Stimulated activated CD8-positive, alpha-beta memory T cell treated with anti-CD3 and anti-CD28 coated beads, Interleukin-7, amount 100 ng/mL, for 4 hours (primary cell): ENCODE results near the gene CYP19A1.

Experiments
- DNase-seq, 2 donors: peaks; one replicate each; pipeline ENCODE4 v3.0.0-alpha.2; 2020; ENCODE audit warnings: low read depth in 2 of 2

CYP19A1 gene

GRCh38 chr15:51338496-51338895 is at the start of gene CYP19A1:
TSS of gene CYP19A1 (minus strand) at chr15:51338596. CDS start at chr15:51242912, 95,684 bp downstream.
- no peak for DNase-seq

GRCh38 chr15:51387699-51388041 is 49.3 kb upstream of the CYP19A1 start:
- DNase-seq: no peak

- no peak for DNase-seq
Measured at GRCh38 chr15:51386960-51387698, 48.7 kb upstream of the CYP19A1 start.

- DNase-seq: no peak
Measured at GRCh38 chr15:51386486-51386885, 48.1 kb upstream of the CYP19A1 start.

GRCh38 chr15:51386029-51386428 is 47.6 kb upstream of the CYP19A1 start:
- no peak for DNase-seq

- DNase-seq: no peak
Measured at GRCh38 chr15:51382787-51383186, 44.4 kb upstream of the CYP19A1 start.

GRCh38 chr15:51380999-51381806 is 42.8 kb upstream of the CYP19A1 start:
- no peak for DNase-seq

- no peak for DNase-seq
Measured at GRCh38 chr15:51379390-51379789, 41.0 kb upstream of the CYP19A1 start.

- no peak for DNase-seq
Measured at GRCh38 chr15:51378406-51378805, 40.0 kb upstream of the CYP19A1 start.

GRCh38 chr15:51377038-51377786 is 38.8 kb upstream of the CYP19A1 start:
- no peak for DNase-seq

- DNase-seq: no peak
Measured at GRCh38 chr15:51375966-51376640, 37.7 kb upstream of the CYP19A1 start.

GRCh38 chr15:51374131-51374530 is 35.7 kb upstream of the CYP19A1 start:
- DNase-seq: no peak

GRCh38 chr15:51371266-51371665 is 32.9 kb upstream of the CYP19A1 start:
- DNase-seq: no peak

- DNase-seq: no peak
Measured at GRCh38 chr15:51369451-51369761, 31.0 kb upstream of the CYP19A1 start.

GRCh38 chr15:51368751-51369450 is 30.5 kb upstream of the CYP19A1 start:
- DNase-seq: no peak

GRCh38 chr15:51368307-51368706 is 29.9 kb upstream of the CYP19A1 start:
- DNase-seq: no peak

- DNase-seq: no peak
Measured at GRCh38 chr15:51367322-51367976, 29.1 kb upstream of the CYP19A1 start.

- DNase-seq: no peak
Measured at GRCh38 chr15:51366920-51367319, 28.5 kb upstream of the CYP19A1 start.

GRCh38 chr15:51366071-51366470 is 27.7 kb upstream of the CYP19A1 start:
- DNase-seq: no peak

- DNase-seq: no peak
Measured at GRCh38 chr15:51365417-51365816, 27.0 kb upstream of the CYP19A1 start.

- DNase-seq: no peak
Measured at GRCh38 chr15:51363383-51363782, 25.0 kb upstream of the CYP19A1 start.
